Adrenal gland (tissue), 12 donors: ENCODE measurements around the gene ZBTB39. TPM values are rescaled to one million over a fixed set of nuclear protein-coding genes. Genes with fewer than 3 reads are reported as not detected.
"Not testable (repeated sequence)": the region's sequence is repeated elsewhere in the genome, so short reads cannot be mapped to it uniquely, and the experiment has no call there.

ENCODE experiments used
- DNase-seq, 7 donors: peaks; one replicate each; pipeline ENCODE4 v3.0.0-alpha.2; 2019 to 2020
- H3K27ac ChIP-seq, 5 donors: fragments of 200-600 bp; sonication (generic) in 4 of 5; 1 replicate in 3 of 5; 2 replicates in 2 of 5; pipeline versions ENCODE4 v1.5.1 to v1.8.0; 2016 to 2020; ENCODE audit warnings: mild to moderate bottlenecking in 1 of 5
- H3K27me3 ChIP-seq: fragments of 200-600 bp; 2 replicates; pipeline ENCODE4 v1.8.0; 2021
- H3K36me3 ChIP-seq, 2 donors: fragments of 200-600 bp; replicated peaks in 1 of 2; 1 replicate in 1 of 2; 2 replicates in 1 of 2; pipeline versions ENCODE4 v1.5.1 to v1.8.0; 2018 to 2022
- H3K4me1 ChIP-seq, 2 donors: fragments of 200-600 bp; replicated peaks in 1 of 2; 1 replicate in 1 of 2; 2 replicates in 1 of 2; pipeline versions ENCODE4 v1.5.1 to v1.8.0; 2018 to 2021
- H3K4me3 ChIP-seq, 4 donors: fragments of 200-600 bp; sonication (generic) in 3 of 4; one replicate each; pipeline ENCODE4 v1.5.1; 2016 to 2018
- H3K9me3 ChIP-seq, 3 donors: fragments of 200-600 bp; sonication (generic) in 1 of 3; replicated peaks in 1 of 3; 1 replicate in 2 of 3; 2 replicates in 1 of 3; pipeline versions ENCODE4 v1.5.1 to v1.8.0; 2016 to 2021
- POLR2A ChIP-seq, 2 donors: fragments of 450-650 bp; IDR thresholded peaks; one replicate each; pipeline ENCODE4 v1.6.1; 2017; ENCODE audit warnings: antibody characterized with exemption in 2 of 2, mild to moderate bottlenecking in 2 of 2, moderate library complexity in 1 of 2
- WGBS, 4 donors: extraction: QIAGEN DNeasy Blood & Tissue Kit in 2 of 4; methylation state at CpG; one replicate each; pipeline versions ENCODE4 v1.1.5 to v1.1.7; 2013 to 2017; 5-methylcytosine and 5-hydroxymethylcytosine counted together
- intact Hi-C, 2 donors: fragments of 100-400 bp; cut with DNase I; formaldehyde crosslinking; loops; one replicate each; pipeline versions ENCODE4 v1.14.1 to v1.15.0; 2022 to 2023
- polyA plus RNA-seq, 3 donors: library from polyadenylated mRNA; stranded (reverse); fragments of 200-250 nt in 2 of 3; fragments of 350-450 nt in 1 of 3; fragmentation: Illumina TruSeq in 1 of 3; extraction: RNeasy Lipid Tissue Mini Kit (QIAGEN cat#74804) in 1 of 3; gene quantifications; one replicate each; pipeline ENCODE4 v1.2.3, GENCODE V29; 2013 to 2014
- total RNA-seq, 9 donors: library from RNA; depleted of rRNA in 4 of 9; stranded (reverse); fragments of >200 nt in 4 of 9; fragments of 120-200 nt in 1 of 9; fragmentation: NEBNext Ultra II Directional in 1 of 9; extraction: Animal tissue kit (Norgen Biotek cat#: 25700) in 1 of 9; gene quantifications; one replicate each; pipeline versions ENCODE4 v1.1.0 to v1.2.4, GENCODE V29; 2013 to 2023
- TF ChIP-seq, protein P1 (sequence below), 6 experiments: fragments of 450-650 bp in 4 of 6; fragments of 200-600 bp in 2 of 6; sonication (generic) in 1 of 6; IDR thresholded peaks; 1 replicate in 5 of 6; 2 replicates in 1 of 6; pipeline versions ENCODE4 v1.5.1 to v1.8.0; 2016 to 2021; ENCODE audit warnings: antibody characterized with exemption in 6 of 6, mild to moderate bottlenecking in 2 of 6, moderate library complexity in 1 of 6
- donor health status: healthy with polysubstance abuse.
- donor health status: Bipolar disorder and iron deficiency.
- donor health status: DM: yes; HTN: yes; CAD: no.
- donor health status: DM: no; HTN: no; CAD: no.
- donor health status: DM: no; HTN: no; CAD: no.
- donor health status: DM: yes; HTN: yes; CAD: no.

ZBTB39 gene
- total and polyA plus RNA-seq, 12 donors: 1.4 to 6.0 (median 3.9) TPM

DNA sequence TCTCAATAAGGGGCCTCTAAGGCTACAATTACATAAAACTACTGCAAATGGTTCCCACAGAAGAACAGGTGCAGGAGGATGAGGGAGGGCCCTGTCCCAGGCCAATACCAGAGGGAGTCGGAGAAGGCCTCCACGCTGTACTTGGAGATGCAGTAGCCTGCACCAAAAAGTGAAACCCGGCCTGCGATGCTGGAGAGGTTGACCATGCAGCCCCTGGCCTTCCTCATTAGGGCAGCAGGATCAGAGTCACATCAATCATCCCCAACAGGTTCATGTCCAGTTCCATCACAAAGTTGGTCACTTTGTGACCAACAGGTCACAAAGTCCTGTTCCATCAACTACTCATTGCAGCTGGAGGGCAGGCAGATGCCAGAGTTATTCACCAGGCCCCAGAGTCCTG, 23.0 kb downstream of the ZBTB39 start:
- no peak for DNase-seq
- H3K4me3 ChIP-seq: no peak overlapping the region
- no peaks in the 10 kb centered on the region for H3K36me3 ChIP-seq
- peaks cover 4 to 9% of the 10 kb centered on the region in 2 donors for H3K4me1 ChIP-seq
- intact Hi-C loops: no loop called here
- no peaks in the 10 kb centered on the region for H3K27me3 ChIP-seq
- H3K9me3 ChIP-seq: no peaks in the 10 kb centered on the region
- no peak overlapping the region for H3K27ac ChIP-seq
- 74 to 81% (median 81%) methylated on average over 4 of the region's 4 CpGs; no CpG with 5 or more reads in 1 of the 4 donors for WGBS, 4 donors
- TF ChIP-seq POLR2A (IDR thresholded peaks at IDR 0.05): no peak
- TF ChIP-seq, protein P1, sequence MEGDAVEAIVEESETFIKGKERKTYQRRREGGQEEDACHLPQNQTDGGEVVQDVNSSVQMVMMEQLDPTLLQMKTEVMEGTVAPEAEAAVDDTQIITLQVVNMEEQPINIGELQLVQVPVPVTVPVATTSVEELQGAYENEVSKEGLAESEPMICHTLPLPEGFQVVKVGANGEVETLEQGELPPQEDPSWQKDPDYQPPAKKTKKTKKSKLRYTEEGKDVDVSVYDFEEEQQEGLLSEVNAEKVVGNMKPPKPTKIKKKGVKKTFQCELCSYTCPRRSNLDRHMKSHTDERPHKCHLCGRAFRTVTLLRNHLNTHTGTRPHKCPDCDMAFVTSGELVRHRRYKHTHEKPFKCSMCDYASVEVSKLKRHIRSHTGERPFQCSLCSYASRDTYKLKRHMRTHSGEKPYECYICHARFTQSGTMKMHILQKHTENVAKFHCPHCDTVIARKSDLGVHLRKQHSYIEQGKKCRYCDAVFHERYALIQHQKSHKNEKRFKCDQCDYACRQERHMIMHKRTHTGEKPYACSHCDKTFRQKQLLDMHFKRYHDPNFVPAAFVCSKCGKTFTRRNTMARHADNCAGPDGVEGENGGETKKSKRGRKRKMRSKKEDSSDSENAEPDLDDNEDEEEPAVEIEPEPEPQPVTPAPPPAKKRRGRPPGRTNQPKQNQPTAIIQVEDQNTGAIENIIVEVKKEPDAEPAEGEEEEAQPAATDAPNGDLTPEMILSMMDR (IDR thresholded peaks at IDR 0.05): no peak

DNA sequence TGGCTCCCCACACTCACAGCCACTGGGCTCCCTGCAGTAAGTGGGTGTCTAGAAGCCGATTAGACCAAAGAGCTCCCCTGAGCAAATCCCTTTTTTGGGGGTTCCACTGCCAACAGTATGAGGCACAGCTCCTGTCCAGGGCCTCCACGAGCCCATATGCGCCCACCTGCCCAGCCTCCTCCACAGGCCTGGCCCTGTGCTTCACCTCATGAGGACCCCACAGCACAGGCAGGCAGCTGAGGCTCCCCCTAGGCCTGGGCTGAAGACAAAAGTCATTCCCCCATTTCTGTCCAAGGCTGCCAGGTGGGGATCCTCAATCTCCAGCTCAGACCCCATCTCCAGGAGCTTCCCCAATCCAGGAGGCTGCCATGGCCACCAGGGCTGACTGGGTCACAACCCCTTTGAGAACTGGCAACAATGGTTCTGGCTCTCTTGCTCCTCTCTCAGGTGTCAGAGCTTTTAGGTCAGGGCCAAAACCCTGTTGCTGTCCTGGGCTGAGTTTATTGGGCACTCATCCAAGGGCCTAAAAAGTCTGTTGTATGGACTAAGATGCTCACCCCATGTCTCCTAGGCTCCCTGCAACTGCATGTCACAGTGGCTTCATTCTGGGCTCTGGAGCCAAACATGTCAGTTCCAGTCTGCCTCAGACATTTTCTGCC, 23.6 kb downstream of the ZBTB39 start:
- WGBS, 4 donors: 84 to 100% (median 92%) methylated on average over 2 to 3 of the region's 3 CpGs; no CpG with 5 or more reads in 1 of the 4 donors
- H3K4me1 ChIP-seq, H3K27ac ChIP-seq, H3K9me3 ChIP-seq, DNase-seq, H3K4me3 ChIP-seq, H3K27me3 ChIP-seq, intact Hi-C loops, H3K36me3 ChIP-seq: not testable (repeated sequence)

DNA sequence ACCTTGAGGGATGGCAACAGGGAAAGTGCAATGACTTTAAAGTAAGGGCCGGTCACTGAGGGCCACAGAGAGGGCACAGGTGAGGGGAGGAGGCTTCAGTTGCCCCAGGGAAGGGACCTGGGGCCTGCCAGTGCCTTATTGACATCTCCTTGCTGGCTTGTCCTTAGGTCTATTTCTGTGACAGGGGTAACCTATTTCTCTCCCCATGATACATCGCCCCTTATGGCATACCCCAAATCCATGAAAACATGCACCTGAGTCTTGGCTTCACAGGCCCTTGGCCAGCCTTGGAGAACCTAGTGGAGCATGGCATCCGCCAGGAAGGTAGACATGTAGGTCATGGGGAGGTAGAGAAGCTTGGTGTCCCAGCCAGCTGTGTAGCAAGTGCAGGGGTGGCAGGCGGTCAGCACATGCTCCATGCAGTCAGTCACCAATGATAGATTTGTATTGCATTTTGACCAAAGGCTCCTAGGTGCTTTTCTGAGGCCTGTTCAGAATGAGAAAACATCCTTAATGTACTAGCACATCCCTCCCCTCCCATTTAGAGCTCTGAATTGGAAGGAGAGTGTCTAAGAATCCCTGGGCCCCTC, 25.3 kb downstream of the ZBTB39 start:
- no peaks in the 10 kb centered on the region for H3K9me3 ChIP-seq
- no peak for DNase-seq
- H3K27me3 ChIP-seq: no peaks in the 10 kb centered on the region
- H3K36me3 ChIP-seq: no peaks in the 10 kb centered on the region
- H3K4me3 ChIP-seq: no peak overlapping the region
- no peaks in the 10 kb centered on the region for H3K4me1 ChIP-seq
- intact Hi-C loops: no loop called here
- TF ChIP-seq, protein P1 (IDR thresholded peaks at IDR 0.05): no peak
- TF ChIP-seq POLR2A (IDR thresholded peaks at IDR 0.05): no peak
- H3K27ac ChIP-seq: no peak overlapping the region
- 91 to 100% (median 97%) methylated on average over 3 to 4 of the region's 4 CpGs for WGBS, 4 donors

DNA sequence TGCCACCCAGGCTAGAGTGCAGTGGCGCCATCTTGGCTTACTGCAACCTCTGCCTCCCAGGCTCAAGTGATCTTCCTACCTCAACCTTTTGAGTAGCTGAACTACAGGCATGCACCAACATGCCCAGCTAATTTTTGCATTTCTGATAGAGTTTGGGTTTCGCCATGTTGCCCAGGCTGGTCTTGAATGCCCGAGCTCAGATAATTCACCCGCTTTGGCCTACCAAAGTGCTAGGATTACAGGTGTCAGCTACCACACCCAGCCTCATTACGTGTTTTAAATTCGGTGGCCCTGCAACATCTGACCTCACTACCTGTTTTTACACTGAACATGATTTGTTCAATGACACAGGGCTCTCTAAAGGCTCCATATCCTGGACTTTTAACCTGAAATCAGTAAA, 26.1 kb downstream of the ZBTB39 start:
- no peak for DNase-seq
- intact Hi-C loops: no loop called here
- 95 to 98% (median 96%) methylated on average over 6 of the region's 6 CpGs for WGBS, 4 donors
- Histone ChIP-seq H3K4me3 (no peak overlapping the region), H3K27ac (no peak overlapping the region), H3K27me3 (no peaks in the 10 kb centered on the region), H3K9me3 (no peaks in the 10 kb centered on the region), H3K4me1 (no peaks in the 10 kb centered on the region), H3K36me3 (no peaks in the 10 kb centered on the region)
- TF ChIP-seq, protein P1 (IDR thresholded peaks at IDR 0.05): no peak
- TF ChIP-seq POLR2A (IDR thresholded peaks at IDR 0.05): no peak

DNA sequence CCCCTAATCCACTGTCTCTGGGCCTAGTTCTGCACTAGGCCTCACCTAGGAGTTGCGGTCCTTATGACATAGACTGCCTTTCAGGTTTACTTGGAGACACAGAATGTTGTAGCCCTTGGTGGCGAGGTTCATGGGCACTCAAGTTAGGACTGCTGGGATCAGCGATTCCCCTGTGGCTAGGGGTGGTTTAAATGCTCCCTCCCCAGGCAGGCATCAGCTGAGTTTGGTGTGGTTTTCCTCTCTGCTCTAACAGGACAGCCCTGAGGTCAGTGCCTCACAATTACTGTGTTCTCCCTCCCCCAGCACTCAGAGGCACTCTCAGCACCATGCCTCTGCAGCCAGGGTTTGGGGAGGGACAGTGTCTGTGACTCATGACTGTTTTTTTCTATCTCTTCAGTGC, 26.7 kb downstream of the ZBTB39 start:
- H3K4me3 ChIP-seq: no peak overlapping the region

More for the DNA sequence above, 26.7 kb downstream of the ZBTB39 start:
- H3K27me3 ChIP-seq: no peaks in the 10 kb centered on the region
- no peaks in the 10 kb centered on the region for H3K9me3 ChIP-seq
- intact Hi-C loops: no loop called here
- no peak overlapping the region for H3K27ac ChIP-seq
- H3K4me1 ChIP-seq: no peaks in the 10 kb centered on the region
- H3K36me3 ChIP-seq: no peaks in the 10 kb centered on the region
- WGBS, 4 donors: 94 to 100% (median 98%) methylated on average over 2 to 3 of the region's 3 CpGs
- TF ChIP-seq, protein P1 (IDR thresholded peaks at IDR 0.05): no peak
- no peak for TF ChIP-seq POLR2A (IDR thresholded peaks at IDR 0.05)
- DNase-seq: no peak
